OCI-LY1 (cell line): ENCODE results near the gene MAPK8.

ENCODE experiments used
- EZH2 ChIP-seq: fragments of 200-600 bp; sonication (generic), shearing (Covaris generic); IDR thresholded peaks from 2 replicates; pipeline ENCODE4 v1.8.0; 2017; ENCODE audit warnings: borderline replicate concordance, mixed run types, mild to moderate bottlenecking, antibody characterized with exemption, low read length, moderate library complexity, mixed read lengths
- TF ChIP-seq, protein P1 (sequence below): fragments of 200-600 bp; sonication (generic), shearing (Covaris generic); IDR thresholded peaks from 2 replicates; pipeline ENCODE4 v1.5.1; 2017; ENCODE audit warnings: mild to moderate bottlenecking, antibody characterized with exemption, low read length, moderate library complexity, mixed read lengths

GRCh38 chr10:48273741-48274140, 32.7 kb upstream of the MAPK8 start:
- TF ChIP-seq, protein P1, sequence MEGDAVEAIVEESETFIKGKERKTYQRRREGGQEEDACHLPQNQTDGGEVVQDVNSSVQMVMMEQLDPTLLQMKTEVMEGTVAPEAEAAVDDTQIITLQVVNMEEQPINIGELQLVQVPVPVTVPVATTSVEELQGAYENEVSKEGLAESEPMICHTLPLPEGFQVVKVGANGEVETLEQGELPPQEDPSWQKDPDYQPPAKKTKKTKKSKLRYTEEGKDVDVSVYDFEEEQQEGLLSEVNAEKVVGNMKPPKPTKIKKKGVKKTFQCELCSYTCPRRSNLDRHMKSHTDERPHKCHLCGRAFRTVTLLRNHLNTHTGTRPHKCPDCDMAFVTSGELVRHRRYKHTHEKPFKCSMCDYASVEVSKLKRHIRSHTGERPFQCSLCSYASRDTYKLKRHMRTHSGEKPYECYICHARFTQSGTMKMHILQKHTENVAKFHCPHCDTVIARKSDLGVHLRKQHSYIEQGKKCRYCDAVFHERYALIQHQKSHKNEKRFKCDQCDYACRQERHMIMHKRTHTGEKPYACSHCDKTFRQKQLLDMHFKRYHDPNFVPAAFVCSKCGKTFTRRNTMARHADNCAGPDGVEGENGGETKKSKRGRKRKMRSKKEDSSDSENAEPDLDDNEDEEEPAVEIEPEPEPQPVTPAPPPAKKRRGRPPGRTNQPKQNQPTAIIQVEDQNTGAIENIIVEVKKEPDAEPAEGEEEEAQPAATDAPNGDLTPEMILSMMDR: no peak
- no peak for TF ChIP-seq EZH2
